Measurements from ENCODE around the gene AFAP1. TPM values are rescaled to one million over a fixed set of nuclear protein-coding genes. Genes with fewer than 3 reads are reported as not detected.
"Not testable (repeated sequence)": the region's sequence is repeated elsewhere in the genome, so short reads cannot be mapped to it uniquely, and the experiment has no call there.

The AFAP1 gene
- total and polyA plus RNA-seq, 2 donors (not counting 3 experiments of a cell fraction or from before 2014, with no cell fraction given), result 32.3 to 103 TPM

DNA sequence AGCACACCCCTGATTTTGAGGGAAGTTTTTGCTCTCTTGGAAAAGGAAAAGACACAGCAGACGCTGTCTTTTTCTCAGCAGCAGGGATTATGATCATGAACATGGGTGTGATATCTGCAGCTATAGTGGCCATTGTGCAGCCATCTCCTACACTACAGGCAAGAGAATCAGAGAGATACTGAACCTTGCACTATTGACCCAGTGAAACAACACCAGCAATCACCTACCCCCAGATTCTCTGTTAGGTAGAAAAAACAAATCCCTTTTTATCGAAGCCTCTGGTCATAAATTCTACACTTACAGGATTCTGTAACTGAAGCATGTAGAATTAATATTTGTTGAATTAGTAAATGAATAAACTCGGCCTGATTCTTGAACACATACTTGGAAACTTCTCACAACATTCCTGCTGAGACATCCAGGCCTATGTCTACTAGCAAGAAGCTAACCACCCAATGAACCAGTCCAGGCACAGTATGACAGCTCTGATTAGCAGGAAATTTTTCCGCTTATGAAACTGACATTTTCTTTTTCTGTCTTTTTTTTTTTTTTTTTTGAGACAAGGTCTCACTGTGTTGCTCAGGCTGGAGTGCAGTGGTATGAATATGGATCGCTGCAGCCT, 5.0 kb upstream of the AFAP1 start:
- no peak overlapping the region for H3K27ac ChIP-seq (ENCODE audit: insufficient read depth, low read depth, low read length)
- no peaks in the 10 kb centered on the region for H3K27me3 ChIP-seq (ENCODE audit: control insufficient read depth in 2 of 2, insufficient read depth in 2 of 2, low read length in 2 of 2)
- peaks cover 4% of the 10 kb centered on the region for H3K4me1 ChIP-seq (ENCODE audit: control insufficient read depth, extremely low read depth, insufficient read depth, low read length)
- H3K9ac ChIP-seq (replicated peaks; ENCODE audit: extremely low read depth, insufficient read depth, low read length), result no peak overlapping the region
- H3K36me3 ChIP-seq (ENCODE audit: control insufficient read depth in 2 of 2, extremely low read depth in 1 of 2, insufficient read depth in 2 of 2, low read length in 2 of 2), result no peaks in the 10 kb centered on the region
- ChIA-PET POLR2A (no interaction called here), CTCF (interaction anchor here (1.3 kb wide), 1 partner anchor 12 kb away, joined by 4 read pairs; no protein-coding TSS in a partner anchor)
- no peaks in the 10 kb centered on the region for H3K79me2 ChIP-seq (ENCODE audit: control insufficient read depth, insufficient read depth, low read length)
- no peak for DNase-seq (ENCODE audit: low read depth, low spot score)
- no peak for FAIRE-seq
- intact Hi-C loops (cut with micrococcal nuclease) (no loop called here), dilution Hi-C loops (cut with MboI; ENCODE audit: extremely low pct_ligation_motif_present, low sequenced_read_pairs) (no loop called here)
- H3K9me1 ChIP-seq (replicated peaks; ENCODE audit: control insufficient read depth, extremely low read depth, insufficient read depth, low read length), result no peaks in the 10 kb centered on the region
- H3K4me3 ChIP-seq (replicated peaks in 1 of 3; ENCODE audit: insufficient read depth in 1 of 3, low read depth in 1 of 3, low read length in 3 of 3), result no peak overlapping the region
- TF ChIP-seq GATA2 (IDR thresholded peaks at IDR 0.05; ENCODE audit: insufficient read depth, insufficient read length, low read depth, low read length) (no peak), EZH2 (IDR thresholded peaks at IDR 0.05; ENCODE audit: borderline replicate concordance, low read depth, low read length, severe bottlenecking) (no peak), MYC (IDR thresholded peaks at IDR 0.05; ENCODE audit: low read depth, low read length) (no peak)
- no peak overlapping the region for H3K4me2 ChIP-seq (ENCODE audit: insufficient read depth, low read length)
- BruUV-seq (replicated peaks), result no TSS peak
- no peaks in the 10 kb centered on the region for H3K9me3 ChIP-seq (replicated peaks; ENCODE audit: control insufficient read depth, insufficient read depth, low read length)
- H2AFZ ChIP-seq (ENCODE audit: low read depth, low read length), result no peak overlapping the region
- no peaks in the 10 kb centered on the region for H4K20me1 ChIP-seq (replicated peaks; ENCODE audit: control insufficient read depth, extremely low read depth, insufficient read depth, low read length)

- POLR2A ChIA-PET, FAIRE-seq: not testable (repeated sequence)
Observed at GRCh38 chr4:7943688-7944087, 4.0 kb upstream of the AFAP1 start.

More at GRCh38 chr4:7943688-7944087, 4.0 kb upstream of the AFAP1 start:
- intact Hi-C loops (cut with micrococcal nuclease); CTCF ChIA-PET; H3K4me2 ChIP-seq (ENCODE audit: insufficient read depth, low read length); H3K4me1 ChIP-seq (ENCODE audit: control insufficient read depth, extremely low read depth, insufficient read depth, low read length); H3K27me3 ChIP-seq (ENCODE audit: control insufficient read depth in 2 of 2, insufficient read depth in 2 of 2, low read length in 2 of 2); BruUV-seq (replicated peaks); H3K27ac ChIP-seq (ENCODE audit: insufficient read depth, low read depth, low read length); dilution Hi-C loops (cut with MboI; ENCODE audit: extremely low pct_ligation_motif_present, low sequenced_read_pairs); H3K9me1 ChIP-seq (replicated peaks; ENCODE audit: control insufficient read depth, extremely low read depth, insufficient read depth, low read length); H3K79me2 ChIP-seq (ENCODE audit: control insufficient read depth, insufficient read depth, low read length); H3K36me3 ChIP-seq (ENCODE audit: control insufficient read depth in 2 of 2, extremely low read depth in 1 of 2, insufficient read depth in 2 of 2, low read length in 2 of 2); H4K20me1 ChIP-seq (replicated peaks; ENCODE audit: control insufficient read depth, extremely low read depth, insufficient read depth, low read length); DNase-seq (ENCODE audit: low read depth, low spot score); H2AFZ ChIP-seq (ENCODE audit: low read depth, low read length); H3K9ac ChIP-seq (replicated peaks; ENCODE audit: extremely low read depth, insufficient read depth, low read length); H3K4me3 ChIP-seq (replicated peaks in 1 of 3; ENCODE audit: insufficient read depth in 1 of 3, low read depth in 1 of 3, low read length in 3 of 3); H3K9me3 ChIP-seq (replicated peaks; ENCODE audit: control insufficient read depth, insufficient read depth, low read length): not testable (repeated sequence)
